Stimulated activated CD4-positive, alpha-beta T cell treated with anti-CD3 and anti-CD28 coated beads, Interleukin-1b, Interleukin-23, amount 100 ng/mL, for 4 hours (primary cell): ENCODE results near the gene TUBAL3.

Source experiments
- DNase-seq, 2 donors: peaks; one replicate each; pipeline ENCODE4 v3.0.0-alpha.2; 2020; ENCODE audit warnings: low read depth in 2 of 2

The TUBAL3 gene

GRCh38 chr10:5404208-5405041 is at the start of gene TUBAL3:
TSS of gene TUBAL3 (minus strand) at chr10:5404828. CDS start at chr10:5404792, 36 bp downstream.
- DNase-seq, result no peak

DNA sequence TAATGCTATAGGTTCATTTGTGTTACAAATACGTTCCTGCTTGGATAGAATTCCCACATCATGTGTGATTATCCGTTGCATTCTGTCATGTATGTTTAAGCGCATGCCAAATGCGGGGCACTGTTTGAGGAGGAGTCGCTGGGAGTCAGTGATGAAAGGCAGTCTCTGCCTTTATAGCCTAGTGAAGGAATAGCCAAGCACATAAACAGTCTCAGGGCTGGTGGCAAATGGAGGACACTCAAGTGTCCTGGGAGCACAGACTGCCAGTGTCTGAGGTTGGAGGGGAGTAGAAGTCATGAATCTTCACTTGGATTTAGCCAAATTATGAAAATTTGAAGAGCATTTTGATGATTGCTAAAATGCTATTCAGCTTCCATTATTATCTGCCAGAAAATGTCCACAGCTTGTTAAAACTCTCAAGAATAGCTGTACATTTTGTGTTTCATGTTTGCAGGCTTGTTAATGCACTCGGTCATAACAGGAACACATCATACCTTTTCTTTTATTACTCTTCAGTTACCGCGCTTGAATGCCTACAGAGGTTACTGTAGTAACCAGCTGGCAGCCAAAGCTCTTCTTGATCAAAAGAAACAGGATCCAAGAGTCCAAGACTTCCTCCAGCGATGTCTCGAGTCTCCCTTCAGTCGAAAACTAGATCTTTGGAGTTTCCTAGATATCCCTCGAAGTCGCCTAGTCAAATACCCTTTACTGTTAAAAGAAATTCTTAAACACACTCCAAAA is 49.3 kb upstream of the TUBAL3 start:
- DNase-seq, result no peak

DNA sequence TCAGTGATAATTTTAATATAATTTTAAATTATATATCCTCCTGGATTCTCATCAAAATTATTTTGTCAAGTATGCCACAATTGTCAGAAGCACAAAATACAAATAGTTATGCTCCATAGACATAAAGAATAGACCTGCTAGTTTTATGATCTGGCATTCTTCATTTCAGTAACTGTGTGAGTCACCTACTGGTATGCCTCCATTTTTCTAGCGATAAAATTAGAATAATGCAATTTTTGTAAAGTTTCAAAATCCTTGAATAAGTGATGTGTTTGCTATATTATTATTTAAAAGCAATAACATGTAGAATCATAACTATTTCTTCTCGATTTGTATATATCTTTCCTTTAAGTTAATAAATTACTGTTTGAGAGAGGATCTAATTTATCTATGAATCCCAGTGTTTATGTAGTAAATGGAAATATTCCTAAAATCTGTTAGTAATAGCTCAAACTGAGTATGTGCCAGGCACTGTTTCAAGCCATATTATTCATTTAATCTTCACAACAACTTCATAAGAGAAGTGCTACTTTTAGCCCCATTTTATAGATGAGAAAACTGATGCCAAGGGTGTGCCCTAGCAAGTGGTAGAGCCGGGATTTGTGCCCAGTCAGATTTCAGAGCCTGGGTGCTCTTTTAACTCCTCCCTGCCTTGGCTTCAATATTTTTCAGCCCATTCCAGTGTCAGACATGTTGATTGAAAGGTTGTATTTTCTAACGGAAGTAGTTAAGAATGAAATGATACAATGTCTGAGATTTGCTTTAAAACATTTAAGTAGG is 46.2 kb upstream of the TUBAL3 start:
- no peak for DNase-seq

- DNase-seq, result no peak
These were observed 45.2 kb upstream of the TUBAL3 start for GRCh38 chr10:5449823-5450222.

DNA sequence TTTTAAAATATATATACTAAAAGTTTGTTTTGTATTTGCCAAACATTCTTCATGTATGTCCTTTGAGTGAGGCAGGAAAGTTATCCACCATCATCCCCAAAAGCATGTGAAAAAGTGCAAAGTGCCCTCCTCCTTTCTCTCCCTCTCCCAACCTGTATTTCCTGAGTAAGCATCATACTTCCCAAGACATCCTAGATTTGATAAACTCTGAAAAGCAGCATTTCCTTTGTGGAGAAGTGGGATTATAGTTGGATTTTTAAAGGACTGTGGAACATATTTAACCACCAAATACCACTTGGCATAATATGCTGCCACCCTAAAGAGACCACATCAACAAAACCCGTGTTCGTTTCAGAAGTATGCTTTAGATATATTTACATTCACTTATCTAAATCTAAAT is 44.6 kb upstream of the TUBAL3 start:
- no peak for DNase-seq

- DNase-seq, result no peak
These were observed 43.8 kb upstream of the TUBAL3 start for GRCh38 chr10:5448333-5449001.

GRCh38 chr10:5447611-5448071 is 43.0 kb upstream of the TUBAL3 start:
- no peak for DNase-seq

DNA sequence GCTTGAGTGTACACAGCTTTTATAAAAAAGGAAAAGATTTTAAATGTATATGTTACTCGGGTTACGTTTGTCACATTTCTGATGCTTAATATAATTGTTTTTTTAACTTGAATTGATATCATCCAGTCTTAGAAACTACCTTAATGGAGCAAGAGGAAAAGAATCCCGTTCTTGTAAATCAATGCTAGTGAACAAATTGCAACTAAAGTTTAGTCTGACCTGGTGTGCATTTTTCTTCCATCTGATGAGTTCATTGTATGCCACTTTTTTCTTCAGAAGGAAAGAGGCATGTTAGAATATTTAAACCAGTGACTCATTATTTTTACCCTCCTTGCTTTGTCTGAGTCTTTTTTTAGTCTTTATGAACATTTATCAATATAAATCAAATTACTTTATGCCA is 42.4 kb upstream of the TUBAL3 start:
- DNase-seq, result no peak

- DNase-seq, result peak; percentile 72 to 76
These were observed 41.8 kb upstream of the TUBAL3 start for GRCh38 chr10:5446390-5446926.

DNA sequence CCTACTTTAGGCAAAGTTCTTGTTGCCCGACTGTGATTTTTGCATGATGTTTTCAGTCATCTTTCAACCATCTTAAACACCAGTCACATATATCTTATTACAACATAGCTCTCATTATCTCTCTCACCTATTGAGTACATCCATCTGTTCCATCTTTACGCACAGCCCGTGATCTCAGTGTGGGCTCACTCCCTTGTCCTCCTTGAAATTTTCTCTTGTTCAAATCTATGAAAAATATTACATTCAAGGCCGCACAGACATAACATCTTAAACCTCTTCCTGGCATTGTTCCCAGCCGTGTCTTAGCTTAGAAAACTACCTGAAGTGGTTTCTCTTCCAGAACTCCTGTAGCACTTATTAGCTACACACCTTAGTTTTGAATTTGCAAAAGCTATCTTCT is 40.4 kb upstream of the TUBAL3 start:
- no peak for DNase-seq

- DNase-seq, result no peak
These were observed 38.8 kb upstream of the TUBAL3 start for GRCh38 chr10:5443429-5443828.

DNA sequence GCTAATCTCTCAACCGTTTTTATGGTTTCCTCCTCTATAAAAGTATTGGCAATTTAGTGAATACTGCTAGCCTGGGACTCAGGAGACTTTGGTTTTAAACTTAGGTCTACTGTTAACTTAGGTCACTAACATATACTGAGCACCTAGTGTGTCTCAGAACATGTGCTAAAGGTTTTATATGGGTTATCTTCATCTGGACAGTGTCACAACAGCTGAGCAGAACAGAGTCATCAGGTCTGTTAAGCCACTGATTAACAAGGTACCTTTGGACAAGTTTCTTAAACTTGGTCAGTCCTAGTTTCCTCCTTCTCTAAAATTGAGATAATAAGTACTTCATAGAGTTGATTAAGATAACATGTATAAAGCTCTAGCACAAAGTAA is 38.4 kb upstream of the TUBAL3 start:
- DNase-seq, result no peak

- peak in 1 of 2 donors; percentile 47 for DNase-seq
These were observed 37.7 kb upstream of the TUBAL3 start for GRCh38 chr10:5442065-5442989.

GRCh38 chr10:5441106-5441505 is 36.5 kb upstream of the TUBAL3 start:
- DNase-seq, result no peak

GRCh38 chr10:5440206-5440605 is 35.6 kb upstream of the TUBAL3 start:
- DNase-seq, result no peak

DNA sequence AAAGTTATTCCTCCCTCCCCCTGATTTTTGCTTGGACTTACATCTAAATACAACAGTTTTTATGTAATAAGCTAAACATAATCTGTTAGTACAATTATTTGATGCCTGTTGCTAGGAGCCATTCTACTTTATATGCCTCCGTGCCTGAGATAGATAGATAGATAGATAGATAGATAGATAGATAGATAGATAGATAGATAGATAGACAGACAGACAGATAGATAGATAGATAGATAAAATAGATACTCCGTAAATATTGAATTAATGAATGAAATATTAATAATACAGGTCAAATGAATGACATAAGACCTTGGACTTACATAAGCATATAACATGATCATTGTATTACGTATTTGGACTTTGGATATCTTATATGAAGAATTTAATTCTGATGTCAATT is 30.7 kb upstream of the TUBAL3 start:
- no peak for DNase-seq

- DNase-seq, result no peak
These were observed 29.6 kb upstream of the TUBAL3 start for GRCh38 chr10:5434017-5434753.

DNA sequence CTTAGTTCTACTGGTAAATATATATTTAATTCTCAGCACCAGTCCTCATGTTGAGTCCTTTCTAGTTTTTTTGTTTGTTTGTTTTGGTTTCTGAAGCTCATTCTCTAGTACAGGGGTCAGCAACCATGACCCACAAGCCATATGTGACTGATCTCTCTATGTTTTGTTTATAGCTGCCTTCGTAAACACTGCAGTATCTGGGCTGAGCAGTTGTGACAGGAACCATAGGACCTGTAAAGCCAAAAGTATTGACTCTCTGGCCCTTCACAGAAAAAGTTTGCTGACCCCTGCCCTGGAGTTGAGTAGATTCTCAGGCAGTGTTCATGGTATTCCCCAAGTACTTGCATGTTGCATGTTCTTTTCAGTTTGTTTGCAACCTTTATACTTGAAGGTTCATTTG is 28.6 kb upstream of the TUBAL3 start:
- DNase-seq, result no peak

- no peak for DNase-seq
These were observed 23.5 kb upstream of the TUBAL3 start for GRCh38 chr10:5428133-5428532.

DNA sequence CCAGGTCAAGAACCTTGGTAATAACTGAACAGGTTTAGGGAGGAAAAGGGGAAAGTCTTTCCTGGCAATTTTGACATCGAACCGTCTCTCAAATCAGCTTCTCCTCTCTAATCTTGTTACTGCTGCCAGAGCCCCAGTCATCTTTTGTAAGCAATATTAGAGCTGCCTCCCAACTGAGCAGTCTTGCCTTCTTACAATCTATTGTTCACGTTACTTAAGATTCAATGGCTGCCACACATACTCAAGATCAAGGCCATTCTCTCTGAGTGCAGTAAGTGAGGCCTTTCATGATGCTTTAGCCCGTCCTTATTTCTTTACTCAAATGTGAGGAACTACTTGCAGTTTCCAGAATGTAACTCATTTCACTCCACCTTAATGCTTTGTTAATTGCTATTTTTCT is 20.1 kb upstream of the TUBAL3 start:
- DNase-seq, result no peak
